Lung (tissue), 12 donors: ENCODE measurements around the gene ZC3H11A. TPM values are rescaled to one million over a fixed set of nuclear protein-coding genes. Genes with fewer than 3 reads are reported as not detected.

Experiments
- ATAC-seq: fragments of 200-7000 bp; cut with Tn5 transposase; one replicate; pipeline ENCODE4 v1.9.1; 2020; ENCODE audit warnings: moderate number of reproducible peaks; ENCODE audit not compliant: insufficient read depth, low FRiP score
- DNase-seq, 3 donors: peaks; one replicate each; pipeline ENCODE4 v3.0.0-alpha.2; 2013 to 2017
- H3K27ac ChIP-seq, 2 donors: one replicate each; pipeline ENCODE4 v1.5.1; 2013; ENCODE audit warnings: mild to moderate bottlenecking in 2 of 2, moderate library complexity in 2 of 2, control low read depth in 1 of 2, inconsistent platforms in 1 of 2, low read depth in 1 of 2, low read length in 1 of 2
- H3K27me3 ChIP-seq, 3 donors: one replicate each; pipeline ENCODE4 v1.5.1; 2013; ENCODE audit warnings: low read length in 2 of 3; ENCODE audit not compliant: control insufficient read depth in 3 of 3, insufficient read depth in 3 of 3
- H3K36me3 ChIP-seq, 4 donors: one replicate each; pipeline ENCODE4 v1.5.1; 2013; ENCODE audit warnings: low read length in 4 of 4, mild to moderate bottlenecking in 1 of 4, moderate library complexity in 1 of 4; ENCODE audit not compliant: control insufficient read depth in 4 of 4, insufficient read depth in 4 of 4
- H3K4me1 ChIP-seq, 5 donors: one replicate each; pipeline ENCODE4 v1.5.1; 2013; ENCODE audit warnings: low read length in 5 of 5, mild to moderate bottlenecking in 2 of 5, moderate library complexity in 1 of 5; ENCODE audit not compliant: control insufficient read depth in 5 of 5, insufficient read depth in 5 of 5
- H3K4me3 ChIP-seq: one replicate; pipeline ENCODE4 v1.5.1; 2013; ENCODE audit warnings: mild to moderate bottlenecking, control low read depth, moderate library complexity
- H3K9ac ChIP-seq, 2 donors: one replicate each; pipeline ENCODE4 v1.5.1; 2013; ENCODE audit warnings: low read length in 2 of 2, control low read depth in 1 of 2; ENCODE audit not compliant: insufficient read depth in 1 of 2
- H3K9me3 ChIP-seq, 4 donors: one replicate each; pipeline ENCODE4 v1.5.1; 2013; ENCODE audit warnings: low read length in 3 of 4, mild to moderate bottlenecking in 1 of 4, moderate library complexity in 1 of 4; ENCODE audit not compliant: control insufficient read depth in 4 of 4, insufficient read depth in 3 of 4
- WGBS, 2 donors: extraction: QIAGEN DNeasy Blood & Tissue Kit; methylation state at CpG; one replicate each; pipeline ENCODE4 v1.1.7; 2013; 5-methylcytosine and 5-hydroxymethylcytosine counted together
- polyA plus RNA-seq, 2 donors: library from polyadenylated mRNA; stranded (reverse); fragments of 200-250 nt; gene quantifications; one replicate each; pipeline ENCODE4 v1.2.1, GENCODE V29; 2013
- total RNA-seq, 2 donors: library from RNA; depleted of rRNA in 1 of 2; stranded (reverse); fragments of >200 nt in 1 of 2; gene quantifications; one replicate each; pipeline ENCODE4 v1.2.1, GENCODE V29; 2014 to 2021
- TF ChIP-seq, protein P1 (sequence below): IDR thresholded peaks from 2 replicates; pipeline ENCODE4 v1.5.1; 2012; ENCODE audit warnings: mild to moderate bottlenecking; ENCODE audit errors: control extremely low read depth, extremely low read depth
- donor health status: control.
- donor health status: control.
- donor health status: Bipolar disorder and iron deficiency.
- donor health status: healthy.
- donor health status: DM: yes; HTN: yes; CAD: no.

The ZC3H11A gene
- total and polyA plus RNA-seq, 4 donors = 34.9 to 148 (median 46.4) TPM

DNA sequence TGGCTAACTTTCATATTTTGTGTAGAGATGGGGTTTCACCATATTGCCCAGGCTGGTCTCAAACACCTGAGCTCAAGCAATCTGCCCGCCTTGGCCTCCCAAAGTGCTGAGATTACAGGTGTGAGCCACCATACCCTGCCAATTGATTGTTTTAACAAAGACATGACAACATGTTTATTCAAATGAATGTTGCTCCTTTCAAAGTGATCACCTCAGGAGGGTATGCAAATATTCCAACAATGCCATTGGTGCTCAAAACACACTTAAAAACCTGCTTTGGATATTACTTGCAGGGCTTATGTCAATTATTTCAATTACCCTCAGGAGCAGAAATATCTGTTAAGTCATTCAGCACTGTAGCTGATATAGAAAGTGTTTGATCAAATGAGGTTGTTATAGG lies 22.6 kb upstream of the ZC3H11A start:
- TF ChIP-seq, protein P1, sequence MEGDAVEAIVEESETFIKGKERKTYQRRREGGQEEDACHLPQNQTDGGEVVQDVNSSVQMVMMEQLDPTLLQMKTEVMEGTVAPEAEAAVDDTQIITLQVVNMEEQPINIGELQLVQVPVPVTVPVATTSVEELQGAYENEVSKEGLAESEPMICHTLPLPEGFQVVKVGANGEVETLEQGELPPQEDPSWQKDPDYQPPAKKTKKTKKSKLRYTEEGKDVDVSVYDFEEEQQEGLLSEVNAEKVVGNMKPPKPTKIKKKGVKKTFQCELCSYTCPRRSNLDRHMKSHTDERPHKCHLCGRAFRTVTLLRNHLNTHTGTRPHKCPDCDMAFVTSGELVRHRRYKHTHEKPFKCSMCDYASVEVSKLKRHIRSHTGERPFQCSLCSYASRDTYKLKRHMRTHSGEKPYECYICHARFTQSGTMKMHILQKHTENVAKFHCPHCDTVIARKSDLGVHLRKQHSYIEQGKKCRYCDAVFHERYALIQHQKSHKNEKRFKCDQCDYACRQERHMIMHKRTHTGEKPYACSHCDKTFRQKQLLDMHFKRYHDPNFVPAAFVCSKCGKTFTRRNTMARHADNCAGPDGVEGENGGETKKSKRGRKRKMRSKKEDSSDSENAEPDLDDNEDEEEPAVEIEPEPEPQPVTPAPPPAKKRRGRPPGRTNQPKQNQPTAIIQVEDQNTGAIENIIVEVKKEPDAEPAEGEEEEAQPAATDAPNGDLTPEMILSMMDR = no peak
- Histone ChIP-seq H3K4me3 (no peak overlapping the region), H3K9ac (no peak overlapping the region), H3K36me3 (no peaks in the 10 kb centered on the region), H3K9me3 (no peaks in the 10 kb centered on the region), H3K4me1 (peaks cover 0 to 14% (median 4%) of the 10 kb centered on the region in 5 donors), H3K27ac (no peak overlapping the region), H3K27me3 (no peaks in the 10 kb centered on the region)
- DNase-seq = no peak
- 98 to 100% methylated on average over 1 of the region's 1 CpG for WGBS, 2 donors
- no peak for ATAC-seq

DNA sequence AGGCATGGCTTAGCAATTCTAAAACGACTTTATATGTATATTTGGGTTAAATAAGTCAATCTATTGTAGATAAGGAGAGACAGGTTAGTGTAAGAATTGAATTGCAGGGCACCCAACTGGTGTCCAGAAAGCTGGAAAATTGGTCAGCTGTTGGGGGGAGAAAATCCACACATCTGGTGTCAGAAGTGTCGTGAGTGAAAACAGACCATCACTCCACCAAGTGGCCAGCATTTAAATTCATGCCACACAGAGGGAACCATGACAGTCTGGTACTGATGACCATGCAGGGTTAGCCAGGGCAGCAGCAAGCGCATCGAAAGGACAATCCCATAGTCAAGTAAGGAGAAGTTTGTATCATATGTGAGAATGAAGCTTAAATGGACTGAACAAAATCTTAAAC lies 18.8 kb upstream of the ZC3H11A start:
- peaks cover 0 to 7% (median 0%) of the 10 kb centered on the region in 5 donors for H3K4me1 ChIP-seq
- no peaks in the 10 kb centered on the region for H3K9me3 ChIP-seq
- DNase-seq = no peak
- no peak overlapping the region for H3K4me3 ChIP-seq
- no peaks in the 10 kb centered on the region for H3K27me3 ChIP-seq
- TF ChIP-seq, protein P1 = no peak
- no peak overlapping the region for H3K27ac ChIP-seq
- no peaks in the 10 kb centered on the region for H3K36me3 ChIP-seq
- no peak for ATAC-seq
- no peak overlapping the region for H3K9ac ChIP-seq
- 69 to 78% methylated on average over 4 of the region's 4 CpGs for WGBS, 2 donors

GRCh38 chr1:203777596-203777995 lies 17.8 kb upstream of the ZC3H11A start:
- no peak overlapping the region for H3K4me3 ChIP-seq
- no peak for ATAC-seq
- no peaks in the 10 kb centered on the region for H3K36me3 ChIP-seq
- H3K27me3 ChIP-seq = no peaks in the 10 kb centered on the region
- no peaks in the 10 kb centered on the region for H3K9me3 ChIP-seq
- 70 to 75% methylated on average over 3 of the region's 3 CpGs for WGBS, 2 donors
- TF ChIP-seq, protein P1 = no peak
- no peak overlapping the region for H3K9ac ChIP-seq
- no peak for DNase-seq
- H3K27ac ChIP-seq = no peak overlapping the region
- H3K4me1 ChIP-seq = no peaks in the 10 kb centered on the region

DNA sequence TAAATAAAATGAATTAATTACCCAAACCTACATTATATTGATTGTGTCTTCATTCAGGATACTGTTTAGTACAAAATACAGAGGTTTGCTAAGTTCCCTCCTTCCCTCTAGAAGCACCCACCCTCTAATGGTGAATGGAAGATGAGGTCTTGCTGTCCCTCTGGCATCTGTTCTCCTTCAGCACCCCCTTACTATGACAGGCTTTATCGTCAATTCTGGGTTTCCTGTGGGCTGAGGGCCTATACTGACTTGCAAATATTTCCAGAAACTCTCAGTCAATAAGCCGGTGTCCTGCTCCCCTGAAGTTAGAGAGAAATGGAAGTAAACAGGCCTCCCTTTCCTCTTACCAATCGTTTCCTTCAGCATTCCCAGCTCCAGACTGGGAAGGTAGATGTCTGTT lies 17.3 kb upstream of the ZC3H11A start:
- no peaks in the 10 kb centered on the region for H3K4me1 ChIP-seq
- no peaks in the 10 kb centered on the region for H3K9me3 ChIP-seq
- 34 to 61% methylated on average over 3 of the region's 3 CpGs for WGBS, 2 donors
- ATAC-seq (no peak), DNase-seq (no peak)
- H3K36me3 ChIP-seq = no peaks in the 10 kb centered on the region
- no peaks in the 10 kb centered on the region for H3K27me3 ChIP-seq
- H3K4me3 ChIP-seq = no peak overlapping the region
- TF ChIP-seq, protein P1 = no peak
- H3K9ac ChIP-seq = no peak overlapping the region
- no peak overlapping the region for H3K27ac ChIP-seq
